Psoas muscle (tissue), 8 donors: ENCODE results near the gene LIMK2. TPM values are rescaled to one million over a fixed set of nuclear protein-coding genes. Genes with fewer than 3 reads are reported as not detected.
"Not testable (repeated sequence)": the region's sequence is repeated elsewhere in the genome, so short reads cannot be mapped to it uniquely, and the experiment has no call there.

Experiments used
- ATAC-seq, 4 donors: fragments of 200-7000 bp; cut with Tn5 transposase; one replicate each; pipeline ENCODE4 v1.9.1; 2020; ENCODE audit warnings: moderate library complexity in 3 of 4, mild to moderate bottlenecking in 2 of 4
- DNase-seq, 2 donors: peaks; one replicate each; pipeline ENCODE4 v3.0.0-alpha.2; 2020
- H3K27ac ChIP-seq: fragments of 200-600 bp; one replicate; pipeline ENCODE4 v1.8.0; 2022
- H3K27me3 ChIP-seq, 3 donors: fragments of 200-600 bp in 1 of 3; one replicate each; pipeline versions ENCODE4 v1.6.1 to v1.8.0; 2013 to 2022; ENCODE audit warnings: low read length in 2 of 3, mild to moderate bottlenecking in 2 of 3, moderate library complexity in 1 of 3; ENCODE audit not compliant: insufficient read depth in 3 of 3
- H3K36me3 ChIP-seq, 2 donors: fragments of 200-600 bp in 1 of 2; one replicate each; pipeline versions ENCODE4 v1.6.1 to v1.8.0; 2013 to 2022; ENCODE audit warnings: low read depth in 1 of 2, mild to moderate bottlenecking in 1 of 2, moderate library complexity in 1 of 2; ENCODE audit not compliant: insufficient read depth in 1 of 2
- H3K4me1 ChIP-seq: fragments of 200-600 bp; one replicate; pipeline ENCODE4 v1.8.0; 2022
- H3K4me3 ChIP-seq: fragments of 200-600 bp; one replicate; pipeline ENCODE4 v1.8.0; 2022; ENCODE audit warnings: mild to moderate bottlenecking
- H3K9me3 ChIP-seq: fragments of 200-600 bp; one replicate; pipeline ENCODE4 v1.8.0; 2022
- WGBS, 3 donors: extraction: QIAGEN DNeasy Blood & Tissue Kit; methylation state at CpG; one replicate each; pipeline versions ENCODE4 v1.1.6 to v1.1.7; 2013; 5-methylcytosine and 5-hydroxymethylcytosine counted together
- intact Hi-C, 2 donors: fragments of 100-400 bp; cut with DNase I; formaldehyde crosslinking; loops; one replicate each; pipeline versions ENCODE4 v1.11.0 to v1.14.2; 2022
- polyA plus RNA-seq, 3 donors: library from polyadenylated mRNA; stranded (reverse); fragments of 200-250 nt; gene quantifications; one replicate each; pipeline ENCODE4 v1.2.3, GENCODE V29; 2013
- total RNA-seq, 4 donors: library from RNA; stranded (reverse); fragmentation: NEBNext Ultra II Directional in 2 of 4; extraction: Animal tissue kit (Norgen Biotek cat#: 25700) in 2 of 4; gene quantifications; one replicate each; pipeline versions ENCODE4 v1.2.1 to v1.2.4, GENCODE V29; 2021 to 2023
- TF ChIP-seq, protein P1 (sequence below): fragments of 200-600 bp; IDR thresholded peaks from one replicate; pipeline ENCODE4 v1.8.0; 2022; ENCODE audit warnings: antibody characterized with exemption
- donor health status: healthy with polysubstance abuse.
- donor health status: DM: no; HTN: no; CAD: no; lungs with moderate emphysema.
- donor health status: Bipolar disorder and iron deficiency.
- donor health status: healthy.
- donor health status: DM: yes; HTN: yes; CAD: no.
- donor health status: DM: no; HTN: no; CAD: no.
- donor health status: DM: no; HTN: no; CAD: no.
- donor health status: DM: yes; HTN: yes; CAD: no.

Gene LIMK2
- total and polyA plus RNA-seq, 7 donors = 4.0 to 73.5 (median 12.5) TPM

GRCh38 chr22:31199187-31199586, 12.9 kb upstream of the LIMK2 start:
- no peak overlapping the region for H3K4me3 ChIP-seq
- peaks cover 15 to 82% of the 10 kb centered on the region in 2 donors for H3K36me3 ChIP-seq
- ATAC-seq (no peak), DNase-seq (no peak)
- WGBS, 3 donors = 88 to 94% (median 88%) methylated on average over 3 of the region's 3 CpGs
- TF ChIP-seq, protein P1, sequence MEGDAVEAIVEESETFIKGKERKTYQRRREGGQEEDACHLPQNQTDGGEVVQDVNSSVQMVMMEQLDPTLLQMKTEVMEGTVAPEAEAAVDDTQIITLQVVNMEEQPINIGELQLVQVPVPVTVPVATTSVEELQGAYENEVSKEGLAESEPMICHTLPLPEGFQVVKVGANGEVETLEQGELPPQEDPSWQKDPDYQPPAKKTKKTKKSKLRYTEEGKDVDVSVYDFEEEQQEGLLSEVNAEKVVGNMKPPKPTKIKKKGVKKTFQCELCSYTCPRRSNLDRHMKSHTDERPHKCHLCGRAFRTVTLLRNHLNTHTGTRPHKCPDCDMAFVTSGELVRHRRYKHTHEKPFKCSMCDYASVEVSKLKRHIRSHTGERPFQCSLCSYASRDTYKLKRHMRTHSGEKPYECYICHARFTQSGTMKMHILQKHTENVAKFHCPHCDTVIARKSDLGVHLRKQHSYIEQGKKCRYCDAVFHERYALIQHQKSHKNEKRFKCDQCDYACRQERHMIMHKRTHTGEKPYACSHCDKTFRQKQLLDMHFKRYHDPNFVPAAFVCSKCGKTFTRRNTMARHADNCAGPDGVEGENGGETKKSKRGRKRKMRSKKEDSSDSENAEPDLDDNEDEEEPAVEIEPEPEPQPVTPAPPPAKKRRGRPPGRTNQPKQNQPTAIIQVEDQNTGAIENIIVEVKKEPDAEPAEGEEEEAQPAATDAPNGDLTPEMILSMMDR = no peak
- peaks cover 18% of the 10 kb centered on the region for H3K4me1 ChIP-seq
- no peaks in the 10 kb centered on the region for H3K9me3 ChIP-seq
- intact Hi-C loops = no loop called here
- H3K27me3 ChIP-seq = no peaks in the 10 kb centered on the region
- H3K27ac ChIP-seq = no peak overlapping the region

- not testable (repeated sequence) for H3K27me3 ChIP-seq, H3K4me3 ChIP-seq, H3K9me3 ChIP-seq
- H3K4me1 ChIP-seq = peaks cover 25% of the 10 kb centered on the region
- ATAC-seq (peak; percentile 88 to 93 (median 90)), DNase-seq (peak; percentile 56 to 87)
- peaks cover 7 to 52% of the 10 kb centered on the region in 2 donors for H3K36me3 ChIP-seq
- peak overlapping the region; percentile 82 for H3K27ac ChIP-seq
- 23 to 41% (median 33%) methylated on average over 7 to 8 of the region's 8 CpGs for WGBS, 3 donors
- intact Hi-C loops = loop anchor here in 1 of 2 donors (5.0 kb wide), 1 partner anchor 37 kb away; no protein-coding TSS in a partner anchor
Measured at GRCh38 chr22:31204352-31204984, 7.6 kb upstream of the LIMK2 start.

GRCh38 chr22:31205059-31205458, 7.0 kb upstream of the LIMK2 start:
- 27 to 49% (median 34%) methylated on average over 4 of the region's 4 CpGs for WGBS, 3 donors
- ATAC-seq = peak in 2 of 4 donors; percentile 5 to 9
- peaks cover 7 to 48% of the 10 kb centered on the region in 2 donors for H3K36me3 ChIP-seq
- H3K9me3 ChIP-seq, H3K4me3 ChIP-seq, DNase-seq, intact Hi-C loops, H3K27me3 ChIP-seq: not testable (repeated sequence)
- H3K4me1 ChIP-seq = peaks cover 21% of the 10 kb centered on the region
- H3K27ac ChIP-seq = peak overlapping the region; percentile 82

GRCh38 chr22:31206460-31206859, 5.6 kb upstream of the LIMK2 start:
- ATAC-seq, H3K27me3 ChIP-seq, H3K4me3 ChIP-seq, intact Hi-C loops, H3K9me3 ChIP-seq, DNase-seq: not testable (repeated sequence)
- peaks cover 25% of the 10 kb centered on the region for H3K4me1 ChIP-seq
- H3K36me3 ChIP-seq = peaks cover 5 to 39% of the 10 kb centered on the region in 2 donors
- peak overlapping the region; percentile 58 for H3K27ac ChIP-seq
- 13 to 63% (median 58%) methylated on average over 1 to 3 of the region's 3 CpGs for WGBS, 3 donors

DNA sequence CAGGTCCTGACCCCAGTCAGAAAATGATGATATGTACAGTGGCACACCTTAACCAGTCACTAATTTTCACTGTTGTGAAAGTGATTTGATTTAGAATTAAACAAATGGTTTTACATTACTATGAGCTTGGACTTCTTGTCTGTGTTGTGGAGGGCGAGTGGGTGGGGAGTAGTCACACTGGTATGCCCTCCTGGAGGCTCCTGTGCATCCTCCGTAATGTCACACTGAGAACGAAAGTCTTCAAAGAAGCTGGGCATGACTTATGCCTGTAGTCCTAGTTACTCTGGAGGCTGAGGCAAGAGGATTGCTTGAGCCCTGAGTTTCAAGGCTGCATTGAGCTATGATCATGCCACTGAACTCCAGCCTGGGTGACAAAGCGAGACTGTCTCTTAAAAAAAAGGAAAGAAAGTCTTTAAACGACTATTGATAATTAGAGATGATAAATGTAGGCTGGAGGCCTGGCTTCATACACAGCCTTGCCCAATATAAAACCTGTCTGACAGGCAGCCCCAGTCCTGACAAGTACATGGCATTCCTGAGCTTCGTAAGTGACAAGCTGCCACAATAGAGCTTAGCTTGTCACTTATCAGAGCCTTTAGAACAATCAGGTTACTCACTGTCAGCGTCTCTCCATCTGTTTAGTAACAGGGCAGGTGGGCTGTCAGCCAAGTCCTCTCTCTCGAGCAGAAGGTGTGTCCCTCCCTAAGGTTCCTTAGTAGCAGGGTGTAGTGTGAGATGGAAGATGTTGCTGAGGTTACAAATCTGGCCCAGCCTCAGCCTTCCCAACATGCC, 5.0 kb upstream of the LIMK2 start:
- intact Hi-C loops = no loop called here
- Histone ChIP-seq H3K27ac (peak overlapping the region; percentile 58), H3K4me3 (no peak overlapping the region), H3K36me3 (peaks cover under 1 to 32% of the 10 kb centered on the region in 2 donors), H3K27me3 (no peaks in the 10 kb centered on the region), H3K9me3 (no peaks in the 10 kb centered on the region), H3K4me1 (peaks cover 22% of the 10 kb centered on the region)
- 61 to 71% (median 67%) methylated on average over 8 of the region's 8 CpGs for WGBS, 3 donors
- DNase-seq (peak; percentile 63 to 79), ATAC-seq (peak; percentile 9 to 68 (median 36))
- TF ChIP-seq, protein P1 = no peak
